Lower leg skin (tissue), 4 donors: ENCODE data around the gene SCIN. TPM values are rescaled to one million over a fixed set of nuclear protein-coding genes. Genes with fewer than 3 reads are reported as not detected.
"Not testable (repeated sequence)": the region's sequence is repeated elsewhere in the genome, so short reads cannot be mapped to it uniquely, and the experiment has no call there.

Experiments used
- DNase-seq, 2 donors: peaks; one replicate each; pipeline ENCODE4 v3.0.0-alpha.2; 2019; ENCODE audit warnings: low spot score in 2 of 2
- H3K4me3 ChIP-seq: fragments of 200-600 bp; sonication (generic); 2 replicates; pipeline ENCODE4 v1.5.1; 2017; ENCODE audit warnings: mild to moderate bottlenecking, low read depth; ENCODE audit not compliant: poor library complexity, severe bottlenecking
- CTCF ChIP-seq, 3 donors: fragments of 450-650 bp; IDR thresholded peaks; one replicate each; pipeline ENCODE4 v1.5.1; 2016; ENCODE audit warnings: antibody characterized with exemption in 3 of 3, mild to moderate bottlenecking in 3 of 3, moderate library complexity in 2 of 3
- POLR2A ChIP-seq, 2 donors: fragments of 450-650 bp; IDR thresholded peaks; one replicate each; pipeline ENCODE4 v1.6.1; 2016 to 2017; ENCODE audit warnings: antibody characterized with exemption in 2 of 2, mild to moderate bottlenecking in 1 of 2, moderate library complexity in 1 of 2
- WGBS, 2 donors: methylation state at CpG; one replicate each; pipeline ENCODE4 v1.1.5; 2018; 5-methylcytosine and 5-hydroxymethylcytosine counted together
- intact Hi-C: fragments of 100-400 bp; cut with DNase I; formaldehyde crosslinking; loops from one replicate; pipeline ENCODE4 v1.15.0; 2023; ENCODE audit warnings: low total_unique reads
- total RNA-seq, 4 donors: library from RNA; depleted of rRNA; stranded (reverse); fragments of >200 nt; gene quantifications; one replicate each; pipeline ENCODE4 v1.1.0, GENCODE V29; 2016

SCIN gene
- total RNA-seq, 4 donors from 2014 or later, result 3.1 to 6.6 (median 5.8) TPM

GRCh38 chr7:12553416-12553815 lies 17.1 kb upstream of the SCIN start:
- no peak for DNase-seq
- TF ChIP-seq POLR2A (IDR thresholded peaks at IDR 0.05) (no peak), CTCF (IDR thresholded peaks at IDR 0.05) (no peak)
- intact Hi-C loops, result no loop called here

DNA sequence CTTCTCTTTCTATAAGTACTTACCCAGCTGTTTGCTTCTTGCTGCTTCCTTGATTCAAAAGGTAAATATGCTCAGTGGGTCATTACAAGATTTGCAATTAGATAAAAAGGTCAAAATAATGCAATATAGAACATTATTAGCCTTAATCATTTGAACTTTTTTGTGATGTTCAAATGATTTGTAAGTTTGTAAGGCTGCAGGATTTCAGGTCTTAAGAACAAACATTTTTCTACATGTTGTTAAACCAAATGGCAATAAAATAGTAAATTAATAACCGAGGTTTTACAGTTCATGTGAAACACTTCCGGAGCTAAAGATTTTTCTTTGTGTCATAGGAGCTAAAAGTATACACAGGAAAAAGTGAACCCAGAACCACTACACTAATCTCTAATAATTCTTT lies 16.2 kb upstream of the SCIN start:
- 89 to 94% methylated on average over 2 of the region's 2 CpGs for WGBS, 2 donors
- DNase-seq, result no peak
- H3K4me3 ChIP-seq, result no peak overlapping the region
- TF ChIP-seq CTCF (IDR thresholded peaks at IDR 0.05) (no peak), POLR2A (IDR thresholded peaks at IDR 0.05) (no peak)
- intact Hi-C loops, result no loop called here

More at GRCh38 chr7:12553416-12553815, 17.1 kb upstream of the SCIN start:
- no peak overlapping the region for H3K4me3 ChIP-seq

- TF ChIP-seq CTCF (IDR thresholded peaks at IDR 0.05), result no peak
- no peak for TF ChIP-seq POLR2A (IDR thresholded peaks at IDR 0.05)
- WGBS, 2 donors, result 70 to 87% methylated on average over 6 of the region's 6 CpGs
- intact Hi-C loops, result no loop called here
- no peak overlapping the region for H3K4me3 ChIP-seq
- no peak for DNase-seq
Measured at GRCh38 chr7:12554872-12555271, 15.6 kb upstream of the SCIN start.

- H3K4me3 ChIP-seq, DNase-seq, intact Hi-C loops: not testable (repeated sequence)
- WGBS, 2 donors, result 82 to 87% methylated on average over 6 of the region's 6 CpGs
Measured at GRCh38 chr7:12555695-12556094, 14.8 kb upstream of the SCIN start.

GRCh38 chr7:12556139-12556792 lies 14.3 kb upstream of the SCIN start:
- H3K4me3 ChIP-seq, DNase-seq, intact Hi-C loops: not testable (repeated sequence)
- 95 to 96% methylated on average over 30 to 50 of the region's 60 CpGs for WGBS, 2 donors

GRCh38 chr7:12557282-12557681 lies 13.2 kb upstream of the SCIN start:
- 72 to 74% methylated on average over 7 of the region's 7 CpGs for WGBS, 2 donors
- intact Hi-C loops, result no loop called here
- TF ChIP-seq CTCF (IDR thresholded peaks at IDR 0.05), result no peak
- TF ChIP-seq POLR2A (IDR thresholded peaks at IDR 0.05), result no peak
- DNase-seq, result no peak
- no peak overlapping the region for H3K4me3 ChIP-seq
